ENCODE results near the gene CKAP2.

GRCh38 chr13:52452470-52452869 is 2.8 kb upstream of the CKAP2 start:
- TF ChIP-seq CTCF (IDR thresholded peaks at IDR 0.05 in 8 of 11, conservative IDR thresholded peaks at IDR 0.05 in 3 of 11): no peak
- no peak for TF ChIP-seq POLR2A (IDR thresholded peaks at IDR 0.05)
